HUES64 (cell line): ENCODE measurements around the gene NFAT5.
A peak's percentile ranks its signal among the peaks of the same experiment; 100 is the strongest.

Source experiments
- H3K27ac ChIP-seq: 2 replicates; pipeline ENCODE4 v1.7.0; 2013; ENCODE audit warnings: low read depth, low read length, inconsistent platforms
- H3K27me3 ChIP-seq: 2 replicates; pipeline ENCODE4 v1.6.1; 2013; ENCODE audit warnings: mild to moderate bottlenecking, low read length; ENCODE audit not compliant: insufficient read depth
- H3K36me3 ChIP-seq: 2 replicates; pipeline ENCODE4 v1.6.1; 2013; ENCODE audit warnings: mild to moderate bottlenecking, low read length; ENCODE audit not compliant: insufficient read depth
- H3K4me1 ChIP-seq: 2 replicates; pipeline ENCODE4 v1.6.1; 2013; ENCODE audit warnings: mild to moderate bottlenecking, low read length, moderate library complexity; ENCODE audit not compliant: insufficient read depth
- H3K4me3 ChIP-seq: 2 replicates; pipeline ENCODE4 v1.5.1; 2013; ENCODE audit warnings: mild to moderate bottlenecking, low read length, moderate library complexity
- H3K9ac ChIP-seq: 2 replicates; pipeline ENCODE4 v1.6.1; 2013; ENCODE audit warnings: mild to moderate bottlenecking, low read depth, low read length
- H3K9me3 ChIP-seq: 2 replicates; pipeline ENCODE4 v1.6.1; 2013; ENCODE audit warnings: low read depth, low read length; ENCODE audit not compliant: insufficient read depth
- WGBS: fragments of 150-250, 120-280 bp; methylation state at CpG from one replicate; pipeline ENCODE4 v1.1.7; 2013; ENCODE audit warnings: missing lambda C conversion rate; 5-methylcytosine and 5-hydroxymethylcytosine counted together

NFAT5 gene

DNA sequence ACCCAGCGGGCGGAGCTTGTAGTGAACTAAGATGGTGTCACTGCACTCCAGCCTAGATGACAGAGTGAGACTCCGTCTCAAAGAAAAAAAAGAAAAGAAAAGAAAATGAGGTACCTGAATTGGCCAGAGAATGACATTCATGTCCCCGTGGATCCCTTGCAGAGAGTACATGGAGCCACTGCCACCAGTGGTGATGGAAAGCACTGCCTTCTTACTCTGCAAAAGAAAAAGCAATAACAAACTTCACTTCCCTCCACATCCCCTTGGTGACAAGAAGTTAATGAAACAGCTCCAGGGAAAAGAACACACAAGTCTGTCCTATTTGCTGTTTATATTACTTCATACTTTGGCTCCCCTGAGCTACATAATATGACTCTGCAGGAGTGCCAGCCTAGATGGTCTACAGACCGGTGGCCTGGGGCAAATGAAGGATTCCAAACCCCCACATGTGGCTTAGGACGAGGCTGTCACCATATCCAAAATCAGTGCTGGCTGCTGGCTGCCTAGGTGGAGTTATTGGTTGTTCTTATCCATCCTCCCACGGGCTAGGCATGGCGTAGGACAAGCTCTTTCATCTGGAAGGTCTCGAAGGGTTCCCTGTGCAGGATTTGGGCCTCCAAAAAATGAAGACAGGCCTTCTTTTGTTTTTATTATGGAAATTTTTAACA lies 147.3 kb downstream of the NFAT5 start:
- Histone ChIP-seq H3K36me3 (peaks cover 50% of the 10 kb centered on the region), H3K27ac (no peak overlapping the region), H3K9me3 (no peaks in the 10 kb centered on the region), H3K27me3 (no peaks in the 10 kb centered on the region), H3K4me3 (no peak overlapping the region), H3K9ac (no peak overlapping the region), H3K4me1 (no peaks in the 10 kb centered on the region)
- WGBS, result 95% methylated on average over 9 of the region's 9 CpGs

DNA sequence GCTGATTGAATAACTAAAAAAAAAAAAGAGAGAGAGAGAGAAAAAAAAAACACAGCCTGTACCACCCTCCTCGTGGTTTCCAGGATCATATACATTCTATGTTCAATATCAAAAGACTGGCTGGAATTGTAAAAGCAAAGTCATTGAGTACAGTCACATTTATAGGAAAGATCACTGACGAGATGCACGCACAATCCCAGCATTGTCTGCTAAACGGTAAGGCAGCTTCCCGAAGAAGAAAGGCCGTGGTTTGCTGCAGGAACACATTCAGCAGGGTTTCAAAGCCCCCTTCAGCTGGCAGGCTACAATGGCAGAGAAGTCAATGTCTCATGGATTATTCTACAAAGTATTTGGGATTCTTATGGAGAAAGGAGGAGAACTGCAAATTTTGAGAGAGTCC lies 151.3 kb downstream of the NFAT5 start:
- 95% methylated on average over 5 of the region's 6 CpGs for WGBS
- Histone ChIP-seq H3K9me3 (no peaks in the 10 kb centered on the region), H3K27ac (no peak overlapping the region), H3K4me1 (no peaks in the 10 kb centered on the region), H3K9ac (no peak overlapping the region), H3K27me3 (no peaks in the 10 kb centered on the region), H3K36me3 (peaks cover 38% of the 10 kb centered on the region), H3K4me3 (no peak overlapping the region)

DNA sequence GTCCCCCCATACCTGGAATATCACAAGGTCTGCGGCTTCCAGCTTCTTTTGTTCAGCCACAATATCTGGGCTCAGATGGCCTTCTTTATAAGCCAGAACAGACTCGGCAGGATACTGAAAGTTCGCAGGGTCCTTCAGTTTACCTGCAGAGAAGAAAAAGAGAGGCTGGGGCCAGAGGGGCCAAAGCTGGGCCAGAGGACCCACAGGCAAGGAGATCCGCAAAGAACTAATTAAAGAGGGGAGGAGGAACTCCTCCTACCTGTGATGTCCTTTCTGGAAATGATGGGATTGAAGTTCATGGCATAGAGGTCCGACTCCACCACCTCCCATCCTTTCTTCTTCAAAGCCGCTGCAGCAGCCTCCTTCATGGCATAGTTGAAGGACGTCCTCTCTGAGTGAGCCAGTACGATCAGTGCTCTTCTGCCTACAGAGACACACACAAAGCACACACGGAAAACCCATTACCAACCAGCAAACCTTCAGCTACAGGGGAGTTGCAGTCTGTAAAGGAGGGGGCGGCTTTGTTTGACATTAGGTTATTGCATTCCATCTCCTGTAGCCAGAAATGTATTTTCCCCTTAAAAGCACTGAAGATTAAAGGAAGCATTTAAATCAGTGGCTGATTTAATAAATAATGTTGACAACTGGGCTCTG lies 152.5 kb downstream of the NFAT5 start:
- H3K27me3 ChIP-seq, result no peaks in the 10 kb centered on the region

GRCh38 chr16:69720822-69721430 lies 155.2 kb downstream of the NFAT5 start:
- 95% methylated on average over 10 of the region's 10 CpGs for WGBS
- Histone ChIP-seq H3K36me3 (peaks cover 19% of the 10 kb centered on the region), H3K4me1 (peaks cover 6% of the 10 kb centered on the region), H3K4me3 (no peak overlapping the region), H3K27me3 (no peaks in the 10 kb centered on the region), H3K9ac (no peak overlapping the region), H3K27ac (no peak overlapping the region), H3K9me3 (no peaks in the 10 kb centered on the region)

More for the DNA sequence above, 152.5 kb downstream of the NFAT5 start:
- H3K9me3 ChIP-seq, result no peaks in the 10 kb centered on the region
- H3K4me1 ChIP-seq, result no peaks in the 10 kb centered on the region
- H3K9ac ChIP-seq, result no peak overlapping the region
- no peak overlapping the region for H3K27ac ChIP-seq
- 95% methylated on average over 9 of the region's 10 CpGs for WGBS
- H3K4me3 ChIP-seq, result no peak overlapping the region
- H3K36me3 ChIP-seq, result peaks cover 28% of the 10 kb centered on the region

DNA sequence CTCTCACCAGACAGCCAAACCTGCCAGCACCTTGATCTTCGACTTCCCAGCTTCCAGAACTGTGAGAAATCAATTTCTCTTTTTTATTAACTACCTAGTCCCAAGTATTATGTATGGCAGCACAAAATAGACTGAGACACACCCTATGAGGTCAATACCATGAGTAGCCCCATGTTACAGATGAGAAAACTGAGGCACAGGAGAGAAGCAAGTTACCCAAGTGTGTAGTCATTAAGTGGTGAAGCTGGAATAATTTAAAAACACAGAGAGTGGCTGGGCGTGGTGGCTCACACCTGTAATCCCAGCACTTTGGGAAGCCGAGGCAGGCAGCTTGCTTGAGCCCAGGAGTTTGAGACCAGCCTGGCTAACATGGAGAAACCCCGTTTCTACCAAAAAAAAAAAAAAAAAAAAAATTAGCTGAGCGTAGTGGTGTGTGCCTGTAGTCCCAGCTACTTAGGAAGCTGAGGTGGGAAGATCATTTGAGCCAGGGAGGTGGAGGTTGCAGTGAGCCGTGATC lies 155.7 kb downstream of the NFAT5 start:
- Histone ChIP-seq H3K27me3 (no peaks in the 10 kb centered on the region), H3K27ac (no peak overlapping the region), H3K4me3 (no peak overlapping the region), H3K4me1 (peaks cover 9% of the 10 kb centered on the region), H3K9ac (no peak overlapping the region), H3K9me3 (no peaks in the 10 kb centered on the region), H3K36me3 (peaks cover 18% of the 10 kb centered on the region)
- WGBS, result 87% methylated on average over 5 of the region's 6 CpGs

GRCh38 chr16:69724414-69724873 lies 158.7 kb downstream of the NFAT5 start:
- no peaks in the 10 kb centered on the region for H3K36me3 ChIP-seq
- WGBS, result 94% methylated on average over 2 of the region's 2 CpGs
- no peaks in the 10 kb centered on the region for H3K9me3 ChIP-seq
- H3K9ac ChIP-seq, result no peak overlapping the region
- no peaks in the 10 kb centered on the region for H3K27me3 ChIP-seq
- peaks cover 22% of the 10 kb centered on the region for H3K4me1 ChIP-seq
- H3K27ac ChIP-seq, result no peak overlapping the region
- no peak overlapping the region for H3K4me3 ChIP-seq

DNA sequence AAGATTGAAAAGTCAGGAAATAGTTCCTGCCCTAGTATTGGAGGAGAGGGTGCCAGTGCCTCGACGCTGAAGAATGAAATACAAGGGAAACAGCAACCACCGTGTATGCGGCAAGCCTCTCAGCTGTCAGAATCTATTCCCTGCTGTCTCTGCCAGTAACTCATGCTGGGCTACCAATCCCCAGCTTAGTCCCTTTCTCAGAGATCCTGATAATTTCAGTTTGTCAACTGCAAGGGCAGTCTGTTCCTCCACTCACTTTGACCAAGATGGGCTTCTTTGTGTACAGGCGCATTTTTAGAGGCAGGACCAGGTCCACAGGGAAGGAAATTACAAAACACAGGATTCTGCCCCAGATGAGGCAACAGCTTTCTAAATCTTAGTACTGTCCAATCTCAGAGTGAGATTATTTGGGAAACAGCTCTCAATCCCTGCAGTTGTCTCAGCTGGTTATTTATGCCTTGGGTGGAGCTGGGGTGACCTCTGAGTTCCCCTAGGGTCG lies 159.3 kb downstream of the NFAT5 start:
- 64% methylated on average over 6 of the region's 6 CpGs for WGBS
- no peaks in the 10 kb centered on the region for H3K36me3 ChIP-seq
- H3K9ac ChIP-seq, result no peak overlapping the region
- H3K4me3 ChIP-seq, result peak overlapping the region; percentile 77; the same call in 1 of the 2 replicates
- H3K4me1 ChIP-seq, result peaks cover 22% of the 10 kb centered on the region
- no peaks in the 10 kb centered on the region for H3K9me3 ChIP-seq
- H3K27ac ChIP-seq, result peak overlapping the region; percentile 31; the same call in 1 of the 2 replicates
- no peaks in the 10 kb centered on the region for H3K27me3 ChIP-seq

GRCh38 chr16:69725480-69726312 lies 159.9 kb downstream of the NFAT5 start:
- Histone ChIP-seq H3K9me3 (no peaks in the 10 kb centered on the region), H3K4me1 (peaks cover 22% of the 10 kb centered on the region), H3K27ac (peak overlapping the region; percentile 94), H3K9ac (peak overlapping the region; percentile 91), H3K4me3 (peak overlapping the region; percentile 77), H3K27me3 (no peaks in the 10 kb centered on the region), H3K36me3 (no peaks in the 10 kb centered on the region)
- 74% methylated on average over 32 of the region's 32 CpGs for WGBS

DNA sequence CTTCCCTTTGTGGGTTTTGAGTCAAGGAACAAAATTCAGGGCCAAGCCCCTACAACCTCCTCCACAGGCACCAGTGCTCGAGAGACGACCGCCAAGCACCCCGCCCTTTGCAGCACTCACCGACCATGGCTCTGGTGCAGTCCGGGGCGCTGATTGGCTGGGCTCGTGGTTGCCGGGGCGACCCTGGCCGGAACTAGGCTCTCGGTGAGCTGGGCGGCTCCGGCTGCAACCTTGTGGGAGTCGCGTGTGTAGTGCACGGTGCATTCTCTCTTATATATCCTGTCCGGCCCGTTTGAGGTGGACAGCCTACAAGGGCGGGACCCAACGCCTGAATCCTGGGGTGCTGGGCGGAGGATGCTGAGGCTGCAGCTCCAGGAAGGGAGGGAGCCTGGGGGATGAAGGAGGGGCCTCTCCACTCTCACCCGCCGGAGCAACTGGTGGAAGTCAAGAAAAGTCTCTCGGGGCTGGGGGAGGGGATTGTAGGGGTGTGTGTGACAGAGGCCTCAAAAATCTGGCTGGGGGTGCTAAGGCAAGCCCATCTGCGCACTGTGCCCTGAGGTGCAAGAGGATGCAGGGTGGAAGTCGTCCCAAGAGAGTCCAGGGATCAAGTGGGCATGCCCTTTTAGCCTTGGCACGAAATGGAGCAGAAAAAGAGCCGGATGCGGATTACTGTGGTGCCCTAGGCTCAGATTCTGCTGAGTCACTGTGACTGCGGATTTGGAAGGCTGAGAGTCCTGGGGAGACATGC lies 160.7 kb downstream of the NFAT5 start, which contains the start of gene NQO1:
NQO1 (minus strand) TSS at position 248 of the 748 bp plus-strand sequence; CDS start at position 127, 121 bp downstream.
- H3K9me3 ChIP-seq, result no peaks in the 10 kb centered on the region
- peak within 1 kb of the TSS; percentile 94 for H3K27ac ChIP-seq
- 2% methylated on average over 31 of the region's 31 CpGs for WGBS
- H3K27me3 ChIP-seq, result no peaks in the 10 kb centered on the region
- peak within 1 kb of the TSS; percentile 91 for H3K9ac ChIP-seq
- H3K4me1 ChIP-seq, result peaks cover 22% of the 10 kb centered on the region
- H3K36me3 ChIP-seq, result no peaks in the 10 kb centered on the region
- H3K4me3 ChIP-seq, result peak within 1 kb of the TSS; percentile 77

GRCh38 chr16:69727916-69728270 lies 162.1 kb downstream of the NFAT5 start:
- 89% methylated on average over 5 of the region's 5 CpGs for WGBS
- H3K27me3 ChIP-seq, result no peaks in the 10 kb centered on the region
- H3K27ac ChIP-seq, result peak overlapping the region; percentile 94; the same call in 1 of the 2 replicates
- H3K9me3 ChIP-seq, result no peaks in the 10 kb centered on the region
- no peak overlapping the region for H3K9ac ChIP-seq
- peaks cover 22% of the 10 kb centered on the region for H3K4me1 ChIP-seq
- H3K4me3 ChIP-seq, result no peak overlapping the region
- no peaks in the 10 kb centered on the region for H3K36me3 ChIP-seq
